HuH-7.5 (cell line): ENCODE results near the gene CSMD2.

Experiments used
- DNase-seq: peaks from one replicate; pipeline ENCODE4 v3.0.0; 2011; ENCODE audit warnings: low spot score

The CSMD2 gene

GRCh38 chr1:33818071-33818470 lies 347.0 kb downstream of the CSMD2 start:
- DNase-seq: no peak

DNA sequence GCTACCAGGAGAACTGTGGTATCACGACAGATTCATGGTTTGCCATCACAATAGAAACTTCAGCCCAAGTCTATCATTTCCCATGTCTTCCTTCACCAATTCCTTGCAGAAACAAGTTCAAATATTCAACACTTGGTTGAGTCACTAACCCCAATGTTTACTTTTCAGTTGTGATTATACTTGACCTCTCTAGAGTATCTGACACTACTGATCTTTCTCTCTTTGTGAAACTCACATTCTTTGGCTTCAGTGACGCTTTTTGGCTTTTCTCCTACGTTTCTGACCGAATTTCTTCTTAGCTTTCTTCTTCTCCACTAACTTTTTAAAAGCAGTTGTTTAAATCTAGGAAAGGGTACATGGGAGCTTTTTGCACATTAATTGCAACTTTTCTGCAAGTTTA lies 350.0 kb downstream of the CSMD2 start:
- DNase-seq: no peak

- no peak for DNase-seq
Observed at GRCh38 chr1:33814166-33814565, 350.9 kb downstream of the CSMD2 start.

- no peak for DNase-seq
Observed at GRCh38 chr1:33810571-33810970, 354.5 kb downstream of the CSMD2 start.

DNA sequence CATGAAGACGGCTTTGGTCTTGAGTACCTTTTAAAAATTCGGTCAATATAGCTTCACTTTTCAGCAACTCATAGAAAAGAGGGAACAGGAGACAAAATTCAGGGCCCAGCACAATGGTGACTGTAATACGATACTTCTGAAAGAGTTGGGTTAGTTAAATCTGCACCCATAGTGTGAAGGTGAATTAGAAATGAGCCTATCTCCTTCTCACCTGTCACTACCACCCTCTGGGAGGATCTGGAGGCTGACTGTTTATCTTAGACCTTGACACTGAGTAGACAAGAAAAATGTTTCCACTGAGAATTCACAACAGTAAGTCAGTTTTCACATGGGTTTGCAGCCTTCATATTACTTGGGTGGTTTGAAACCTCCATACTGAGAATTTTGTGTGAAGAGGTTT lies 359.0 kb downstream of the CSMD2 start:
- DNase-seq: no peak

DNA sequence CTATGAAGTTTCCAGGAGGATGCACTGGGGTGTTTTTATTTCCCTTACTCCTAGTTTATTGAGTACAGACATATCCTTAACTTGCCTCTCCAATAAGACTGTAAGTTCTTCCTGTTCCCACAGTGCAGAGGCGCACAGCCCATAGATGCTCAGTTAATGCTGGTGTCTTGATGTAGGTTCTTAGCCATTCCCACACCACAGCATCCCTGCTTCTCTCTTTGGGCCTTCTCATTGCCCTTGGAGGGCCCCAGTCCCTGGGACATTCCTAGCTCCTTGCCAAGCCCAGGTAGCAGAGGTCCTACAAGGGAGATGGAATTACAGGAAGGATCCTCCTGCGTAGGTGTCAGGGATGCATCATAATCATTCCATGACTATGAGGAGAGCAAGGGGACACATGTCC lies 362.8 kb downstream of the CSMD2 start:
- no peak for DNase-seq

GRCh38 chr1:33797849-33798248 lies 367.2 kb downstream of the CSMD2 start:
- no peak for DNase-seq

- DNase-seq: no peak
Observed at GRCh38 chr1:33792651-33793050, 372.4 kb downstream of the CSMD2 start.

- no peak for DNase-seq
Observed at GRCh38 chr1:33792216-33792615, 372.8 kb downstream of the CSMD2 start.

DNA sequence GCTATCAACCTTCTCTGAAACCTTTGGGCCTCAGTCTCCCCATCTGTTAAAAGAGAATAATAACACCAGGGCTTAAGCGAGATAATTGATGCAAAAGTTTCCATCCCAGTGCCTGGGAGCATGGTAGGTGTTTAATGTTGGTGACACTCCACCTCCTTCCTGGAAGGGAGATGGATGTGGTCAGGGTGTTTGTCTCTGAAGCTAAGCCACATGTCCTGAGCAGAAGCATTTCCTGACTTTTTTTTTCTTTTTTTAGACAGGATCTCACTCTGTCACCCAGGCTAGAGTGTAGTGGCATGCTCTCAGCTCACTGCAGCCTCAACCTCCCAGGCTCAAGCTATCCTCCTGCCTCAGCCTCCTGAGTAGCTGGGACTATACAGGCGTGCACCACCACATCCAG lies 373.8 kb downstream of the CSMD2 start:
- DNase-seq: no peak

- DNase-seq: no peak
Observed at GRCh38 chr1:33790577-33790976, 374.5 kb downstream of the CSMD2 start.

DNA sequence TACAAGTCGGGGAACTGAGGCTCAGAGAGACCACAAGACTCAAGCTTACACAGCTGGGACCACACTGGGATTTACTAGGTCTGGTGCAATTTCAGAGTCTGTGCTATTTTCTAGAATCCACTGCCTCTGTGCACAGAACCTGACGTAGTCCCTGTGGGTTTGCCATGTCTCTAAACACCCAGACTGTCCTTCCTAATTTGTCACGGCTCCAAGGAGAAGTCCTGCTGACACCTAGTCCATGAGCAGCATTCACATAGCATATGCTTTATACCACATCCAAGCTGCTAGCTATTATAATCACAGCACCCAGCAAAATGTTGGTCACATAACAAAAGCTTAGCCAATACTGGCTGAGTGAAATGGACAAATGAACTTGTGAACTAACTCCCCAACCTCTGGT lies 380.2 kb downstream of the CSMD2 start:
- DNase-seq: no peak

DNA sequence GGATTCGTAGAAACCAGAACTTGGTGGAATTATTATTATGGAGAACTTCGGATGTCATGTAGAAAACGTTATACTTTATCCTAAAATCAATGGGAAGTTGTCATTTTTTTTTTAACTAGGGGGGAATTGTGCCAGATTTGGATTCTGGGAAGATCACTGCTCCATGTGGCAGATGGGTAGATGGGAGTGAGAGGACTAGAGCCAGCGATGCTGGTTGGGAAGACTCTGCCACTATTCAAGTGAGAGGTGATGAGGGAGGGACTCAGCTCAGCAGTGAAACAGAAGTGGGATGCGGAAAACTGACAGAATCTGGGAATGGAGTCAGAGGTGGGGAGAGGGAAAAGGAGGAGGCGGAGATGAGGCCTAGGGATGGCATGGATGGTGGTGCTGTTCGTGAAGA lies 382.3 kb downstream of the CSMD2 start:
- DNase-seq: no peak

GRCh38 chr1:33781652-33782051 lies 383.4 kb downstream of the CSMD2 start:
- no peak for DNase-seq

DNA sequence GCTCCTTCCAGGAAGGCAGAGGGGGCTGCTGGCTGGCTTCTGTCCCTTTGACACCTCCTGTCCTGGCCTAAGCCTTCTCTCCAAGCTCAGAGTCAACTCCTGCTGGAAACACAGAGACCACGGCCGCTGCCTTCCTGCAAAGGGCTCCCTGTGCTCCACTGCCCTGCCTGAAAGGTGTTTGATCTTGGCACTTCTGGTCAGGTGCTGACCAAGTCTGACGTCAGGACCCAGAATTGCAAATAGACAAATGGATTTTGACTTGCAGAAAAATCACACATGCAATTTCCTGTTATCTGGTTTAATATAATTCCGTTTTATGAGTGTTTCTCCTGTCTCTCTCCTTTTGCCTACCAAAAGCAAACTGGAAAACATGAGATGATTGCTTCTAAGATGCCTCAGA lies 387.7 kb downstream of the CSMD2 start:
- no peak for DNase-seq

- DNase-seq: no peak
Observed at GRCh38 chr1:33768821-33769220, 396.2 kb downstream of the CSMD2 start.

GRCh38 chr1:33768106-33768505 lies 396.9 kb downstream of the CSMD2 start:
- no peak for DNase-seq

DNA sequence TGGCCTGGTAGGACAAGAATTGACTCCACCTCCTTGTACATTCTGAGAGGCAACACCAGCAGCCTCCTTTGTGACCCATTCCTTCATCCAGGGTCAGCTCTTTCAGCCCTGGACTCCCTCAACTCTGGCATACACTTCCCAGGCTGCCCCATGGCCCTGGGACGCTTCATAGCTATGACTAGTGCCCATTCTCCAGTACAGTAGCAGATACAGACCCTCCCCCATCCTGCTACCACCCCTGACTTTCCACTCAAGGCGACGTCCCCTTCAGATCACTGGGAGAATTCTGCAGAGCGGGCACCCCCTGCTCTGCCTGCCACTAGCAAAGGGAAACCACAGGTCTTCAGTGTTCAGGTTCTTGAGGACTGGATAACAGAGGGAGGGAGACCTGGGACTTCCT lies 400.9 kb downstream of the CSMD2 start:
- DNase-seq: no peak

DNA sequence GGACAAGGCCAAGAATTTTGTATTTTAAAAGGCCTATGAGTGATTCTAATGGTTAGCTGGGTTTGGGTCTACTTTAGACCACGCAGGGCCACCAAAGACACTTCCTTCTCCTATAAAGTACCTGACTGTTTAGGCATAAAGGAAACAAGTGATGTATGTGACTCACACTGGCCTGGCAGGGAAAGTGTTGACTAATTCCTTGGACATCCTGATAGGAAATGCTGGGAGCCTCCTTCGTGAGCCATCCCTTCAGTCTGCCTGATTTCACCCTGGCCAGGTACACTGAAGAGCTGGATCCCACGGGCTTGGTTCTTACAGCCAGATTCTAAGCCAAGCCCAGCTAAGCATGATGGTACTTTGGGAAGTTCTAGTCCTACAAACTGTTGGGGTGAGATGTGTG lies 401.6 kb downstream of the CSMD2 start:
- no peak for DNase-seq

GRCh38 chr1:33762962-33763361 lies 402.1 kb downstream of the CSMD2 start:
- no peak for DNase-seq

DNA sequence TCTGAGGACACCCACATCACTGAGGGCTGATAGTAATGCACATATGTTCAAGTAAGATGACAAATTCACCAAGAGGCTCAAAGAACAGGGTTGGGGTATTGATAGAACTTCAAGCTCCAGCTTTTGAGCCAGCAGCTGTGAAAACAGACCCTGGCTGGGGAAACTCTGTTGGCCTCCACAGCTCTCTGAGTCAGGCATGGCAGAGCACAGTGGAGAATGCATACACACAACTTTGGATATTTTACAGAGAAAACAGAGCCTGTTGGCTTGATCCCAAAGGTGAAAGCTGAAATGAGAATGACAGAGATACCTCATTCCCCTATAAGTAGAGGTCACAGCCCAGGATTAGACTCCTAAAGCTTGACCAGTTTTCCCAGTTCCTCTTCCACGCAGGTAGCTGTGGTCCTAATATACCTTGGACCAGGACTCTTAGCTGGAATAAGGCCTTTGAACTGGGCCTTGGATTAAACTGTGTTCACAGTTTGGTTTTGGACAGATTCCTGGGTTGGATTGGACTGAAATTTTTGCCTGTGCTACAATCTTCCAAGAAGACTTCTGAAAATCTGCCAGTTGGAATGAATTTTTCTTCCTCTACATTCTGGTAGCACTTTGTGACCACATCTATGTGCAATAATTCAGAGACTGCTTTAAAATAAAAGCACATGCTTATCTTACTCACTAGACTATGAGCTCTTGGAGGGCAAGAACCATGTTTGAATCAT lies 402.8 kb downstream of the CSMD2 start:
- no peak for DNase-seq

- no peak for DNase-seq
Observed at GRCh38 chr1:33758698-33759097, 406.3 kb downstream of the CSMD2 start.

DNA sequence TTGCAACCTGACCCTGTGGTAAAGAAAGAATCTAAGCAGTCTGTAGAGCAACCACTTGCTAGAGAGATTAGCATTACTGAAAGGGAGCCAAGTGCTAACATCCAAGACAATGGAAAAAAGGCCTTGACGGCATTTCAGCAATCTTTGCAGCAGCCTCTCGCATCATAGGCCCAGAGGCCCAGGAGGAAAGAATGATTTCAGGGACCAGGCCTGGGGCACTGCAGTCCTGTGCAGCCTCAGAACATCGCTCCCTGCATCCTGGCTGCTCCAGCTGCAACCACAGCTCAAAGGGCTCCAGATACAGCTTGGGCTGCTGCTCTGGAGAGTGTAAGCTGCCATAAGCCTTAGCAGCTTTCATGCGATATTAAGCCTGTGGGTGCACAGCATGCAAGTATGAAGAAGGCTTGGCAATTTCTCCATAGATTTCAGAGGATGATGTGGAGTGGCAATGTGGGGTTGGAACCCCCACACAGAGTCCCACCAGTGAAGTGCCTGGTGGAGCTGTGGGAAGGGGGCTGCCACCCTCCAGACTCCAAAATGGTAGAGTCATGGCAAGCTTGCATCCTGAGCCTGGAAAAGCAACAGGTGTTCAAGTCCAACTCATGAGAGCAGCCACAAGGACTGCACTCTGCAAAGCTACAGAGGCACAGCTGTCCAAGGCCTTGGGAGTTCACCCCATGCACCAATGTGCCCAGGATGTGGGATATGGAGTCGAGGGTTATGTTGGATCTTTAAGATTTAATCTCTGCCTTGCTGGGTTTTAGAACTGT lies 411.8 kb downstream of the CSMD2 start:
- DNase-seq: no peak

DNA sequence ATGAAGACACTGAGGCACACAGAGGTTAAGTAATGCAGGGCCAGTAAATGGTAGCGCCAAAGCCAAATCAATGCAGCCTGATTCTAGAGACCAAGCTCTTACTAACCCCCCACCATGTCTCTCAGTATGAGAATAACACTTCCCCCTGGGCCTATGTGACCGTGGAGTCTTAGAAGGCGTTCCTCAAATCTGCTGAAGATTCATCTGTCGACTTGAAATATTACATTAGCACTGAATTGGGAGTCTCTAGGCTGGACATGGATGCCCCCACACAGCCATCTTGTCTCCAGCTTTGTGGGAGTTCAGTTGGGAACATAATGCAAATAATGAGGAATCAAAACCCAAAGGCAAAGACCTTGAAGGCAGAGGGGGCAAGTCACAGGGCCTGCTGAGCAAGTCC lies 419.1 kb downstream of the CSMD2 start:
- DNase-seq: no peak
